SK-N-SH treated with all-trans-retinoic acid at 6 μM for 48 hours (cell line): ENCODE data around the gene ARMCX4.
A peak's percentile ranks its signal among the peaks of the same experiment; 100 is the strongest.

Source experiments
- ATAC-seq: fragments of 200-7000 bp; cut with Tn5 transposase; 3 replicates; pipeline ENCODE4 v1.9.1; 2020; ENCODE audit warnings: mild to moderate bottlenecking, moderate library complexity
- ARNTL ChIP-seq: fragments of 450-650 bp; formaldehyde crosslinking; IDR thresholded peaks from 2 replicates; pipeline ENCODE4 v1.5.0; 2020; ENCODE audit warnings: low read depth, mild to moderate bottlenecking, moderate library complexity, borderline replicate concordance
- BACH2 ChIP-seq: fragments of 250-450 bp; sonication (Bioruptor Pico); IDR thresholded peaks from 2 replicates; pipeline ENCODE4 v1.9.0; 2021; ENCODE audit warnings: mild to moderate bottlenecking, borderline replicate concordance
- CSDC2 ChIP-seq: fragments of 250-450 bp; sonication (Bioruptor Pico); IDR thresholded peaks from 2 replicates; pipeline ENCODE4 v1.5.0; 2020; ENCODE audit warnings: mild to moderate bottlenecking, moderate library complexity
- ESRRG ChIP-seq: fragments of 250-450 bp; sonication (Bioruptor Pico); IDR thresholded peaks from 2 replicates; pipeline ENCODE4 v1.6.1; 2021; ENCODE audit warnings: mild to moderate bottlenecking
- GLIS3 ChIP-seq: fragments of 250-450 bp; sonication (Bioruptor Pico); IDR thresholded peaks from 2 replicates; pipeline ENCODE4 v1.5.0; 2020; ENCODE audit warnings: mild to moderate bottlenecking, moderate library complexity
- ISL1 ChIP-seq: fragments of 250-450 bp; sonication (Bioruptor Pico); IDR thresholded peaks from 2 replicates; pipeline ENCODE4 v2.1.2; 2022; ENCODE audit warnings: mild to moderate bottlenecking, moderate library complexity
- OSR1 ChIP-seq: fragments of 250-450 bp; sonication (Bioruptor Pico); IDR thresholded peaks from 2 replicates; pipeline ENCODE4 v1.8.0; 2022; ENCODE audit warnings: moderate library complexity, mild to moderate bottlenecking, inconsistent platforms
- PPARA ChIP-seq: fragments of 250-450 bp; sonication (Bioruptor Pico); IDR thresholded peaks from 2 replicates; pipeline ENCODE4 v1.5.0; 2020; ENCODE audit warnings: mild to moderate bottlenecking, borderline replicate concordance
- RARB ChIP-seq: fragments of 250-450 bp; sonication (Bioruptor Pico); IDR thresholded peaks from 2 replicates; pipeline ENCODE4 v1.8.0; 2021; ENCODE audit warnings: mild to moderate bottlenecking, moderate library complexity
- SNAI2 ChIP-seq: fragments of 250-450 bp; sonication (Bioruptor Pico); IDR thresholded peaks from 2 replicates; pipeline ENCODE4 v1.5.0; 2020; ENCODE audit warnings: mild to moderate bottlenecking, moderate library complexity
- TCF4 ChIP-seq: fragments of 250-450 bp; sonication (Bioruptor Pico); IDR thresholded peaks from 2 replicates; pipeline ENCODE4 v1.8.0; 2021; ENCODE audit warnings: mild to moderate bottlenecking, moderate library complexity, borderline replicate concordance
- TOX ChIP-seq: fragments of 250-450 bp; sonication (Bioruptor Pico); IDR thresholded peaks from 2 replicates; pipeline ENCODE4 v1.8.0; 2021; ENCODE audit warnings: mild to moderate bottlenecking, moderate library complexity, borderline replicate concordance
- ZC3H10 ChIP-seq: fragments of 250-450 bp; sonication (Bioruptor Pico); IDR thresholded peaks from 2 replicates; pipeline ENCODE4 v1.5.1; 2021; ENCODE audit warnings: mild to moderate bottlenecking, moderate library complexity
- ZFP3 ChIP-seq: fragments of 250-450 bp; sonication (Bioruptor Pico); IDR thresholded peaks from 2 replicates; pipeline ENCODE4 v1.5.0; 2020; ENCODE audit warnings: mild to moderate bottlenecking, moderate library complexity
- ZFP30 ChIP-seq: fragments of 450-650 bp; formaldehyde crosslinking; IDR thresholded peaks from 2 replicates; pipeline ENCODE4 v1.5.0; 2022; ENCODE audit warnings: mild to moderate bottlenecking, moderate library complexity
- ZNF70 ChIP-seq: fragments of 450-650 bp; formaldehyde crosslinking; IDR thresholded peaks from 2 replicates; pipeline ENCODE4 v1.5.0; 2020; ENCODE audit warnings: mild to moderate bottlenecking, moderate library complexity
- ZNF8 ChIP-seq: fragments of 450-650 bp; formaldehyde crosslinking; IDR thresholded peaks from 2 replicates; pipeline ENCODE4 v1.5.0; 2020; ENCODE audit warnings: mild to moderate bottlenecking, moderate library complexity
- TF ChIP-seq, protein P1 (sequence below): fragments of 250-450 bp; sonication (Bioruptor Pico); IDR thresholded peaks from 2 replicates; pipeline ENCODE4 v1.5.1; 2021; ENCODE audit warnings: mild to moderate bottlenecking, moderate library complexity
- TF ChIP-seq, protein P2 (sequence below): fragments of 250-450 bp; sonication (Bioruptor Pico); IDR thresholded peaks from 2 replicates; pipeline ENCODE4 v1.5.1; 2020; ENCODE audit warnings: low read depth, mild to moderate bottlenecking, moderate library complexity
- TF ChIP-seq, protein P3 (sequence below): fragments of 250-450 bp; sonication (Bioruptor Pico); IDR thresholded peaks from 2 replicates; pipeline ENCODE4 v1.8.0; 2021; ENCODE audit warnings: low read depth, mild to moderate bottlenecking, moderate library complexity, borderline replicate concordance
- TF ChIP-seq, protein P4 (sequence below): fragments of 250-450 bp; sonication (Bioruptor Pico); IDR thresholded peaks from 2 replicates; pipeline ENCODE4 v1.8.0; 2020; ENCODE audit warnings: mild to moderate bottlenecking, moderate library complexity, borderline replicate concordance
- TF ChIP-seq, protein P5 (sequence below): fragments of 250-450 bp; sonication (Bioruptor Pico); IDR thresholded peaks from 2 replicates; pipeline ENCODE4 v1.5.0; 2020; ENCODE audit warnings: mild to moderate bottlenecking, moderate library complexity

Gene ARMCX4

DNA sequence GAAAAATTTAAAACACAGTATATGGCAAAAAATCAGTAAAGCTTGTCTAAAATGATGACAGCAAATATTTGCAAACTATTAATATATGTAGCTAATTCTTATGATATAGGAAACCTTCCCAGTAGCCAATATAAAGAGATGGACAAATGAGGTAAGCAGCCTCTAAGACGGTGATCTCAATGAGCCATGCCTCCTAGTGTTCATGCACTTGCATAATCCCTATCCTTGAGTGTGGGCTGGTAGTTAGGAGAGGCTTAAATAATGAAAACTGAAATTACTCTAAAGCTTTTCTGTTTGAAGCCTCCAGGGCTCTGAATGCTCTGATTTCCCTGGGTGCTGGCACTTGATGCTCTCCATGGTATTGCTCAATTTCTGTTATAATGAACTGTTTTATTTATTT, 24.6 kb upstream of the ARMCX4 start:
- TF ChIP-seq ZNF70 (CRISPR knock-in tag) (no peak), RARB (CRISPR knock-in tag) (no peak), ISL1 (CRISPR knock-in tag) (no peak), BACH2 (CRISPR knock-in tag) (no peak), OSR1 (CRISPR knock-in tag) (no peak), CSDC2 (no peak), TCF4 (no peak)
- TF ChIP-seq, all 23 proteins: peak for 0
- ATAC-seq, result peak; percentile 49; the same call in 1 of the 3 replicates

DNA sequence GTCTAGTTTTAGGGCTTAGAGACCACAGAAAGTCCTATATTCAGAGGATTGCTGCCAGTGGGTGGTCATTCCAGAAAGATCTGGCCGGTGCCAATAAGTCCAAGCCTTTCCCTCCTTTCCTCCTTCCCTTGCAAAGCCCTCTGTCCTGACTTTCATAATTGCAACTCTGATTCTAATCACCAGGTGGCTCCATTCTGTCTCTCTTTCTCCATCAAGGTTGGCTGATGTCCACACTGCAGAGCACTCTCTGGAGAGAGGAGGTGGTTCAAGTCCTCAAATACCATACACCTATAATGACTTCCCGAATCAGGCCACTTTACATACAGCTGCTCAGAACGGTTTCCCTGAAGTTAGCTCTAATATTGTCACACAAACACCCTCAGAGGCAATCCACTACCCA, 22.4 kb upstream of the ARMCX4 start:
- ATAC-seq, result peak; percentile 90
- TF ChIP-seq ZNF8 (CRISPR knock-in tag) (no peak), TOX (CRISPR knock-in tag) (no peak)
- TF ChIP-seq, all 23 proteins: peak for 0

DNA sequence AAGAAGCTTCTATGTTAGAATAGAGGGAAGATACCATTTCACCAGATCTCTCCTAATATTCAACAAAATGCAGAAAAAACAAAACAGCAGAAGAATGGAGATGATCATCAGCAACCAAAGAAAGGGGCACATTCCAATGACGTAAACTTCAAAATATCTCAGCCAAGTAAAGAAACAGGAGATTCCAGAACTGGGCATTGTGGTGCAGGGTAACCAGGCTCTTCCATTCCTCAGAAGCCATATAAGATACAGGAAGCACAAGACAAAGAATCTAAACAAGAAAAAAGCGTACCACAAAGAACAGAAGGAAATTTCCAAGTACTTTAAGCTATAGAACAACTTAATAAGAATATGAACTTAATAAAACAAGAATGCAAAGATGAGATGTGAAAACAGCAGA, 6.9 kb upstream of the ARMCX4 start:
- TF ChIP-seq CSDC2 (no peak), SNAI2 (CRISPR knock-in tag) (no peak), PPARA (CRISPR knock-in tag) (no peak), ZC3H10 (CRISPR knock-in tag) (no peak), GLIS3 (CRISPR knock-in tag) (no peak), TCF4 (no peak), ZNF70 (CRISPR knock-in tag) (no peak), TOX (CRISPR knock-in tag) (no peak), ZFP3 (CRISPR knock-in tag) (no peak), ZFP30 (CRISPR knock-in tag) (no peak), ZNF8 (CRISPR knock-in tag) (no peak), OSR1 (CRISPR knock-in tag) (no peak), ESRRG (CRISPR knock-in tag) (no peak), ISL1 (CRISPR knock-in tag) (no peak)
- TF ChIP-seq, protein P1, sequence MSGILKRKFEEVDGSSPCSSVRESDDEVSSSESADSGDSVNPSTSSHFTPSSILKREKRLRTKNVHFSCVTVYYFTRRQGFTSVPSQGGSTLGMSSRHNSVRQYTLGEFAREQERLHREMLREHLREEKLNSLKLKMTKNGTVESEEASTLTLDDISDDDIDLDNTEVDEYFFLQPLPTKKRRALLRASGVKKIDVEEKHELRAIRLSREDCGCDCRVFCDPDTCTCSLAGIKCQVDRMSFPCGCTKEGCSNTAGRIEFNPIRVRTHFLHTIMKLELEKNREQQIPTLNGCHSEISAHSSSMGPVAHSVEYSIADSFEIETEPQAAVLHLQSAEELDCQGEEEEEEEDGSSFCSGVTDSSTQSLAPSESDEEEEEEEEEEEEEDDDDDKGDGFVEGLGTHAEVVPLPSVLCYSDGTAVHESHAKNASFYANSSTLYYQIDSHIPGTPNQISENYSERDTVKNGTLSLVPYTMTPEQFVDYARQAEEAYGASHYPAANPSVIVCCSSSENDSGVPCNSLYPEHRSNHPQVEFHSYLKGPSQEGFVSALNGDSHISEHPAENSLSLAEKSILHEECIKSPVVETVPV (CRISPR knock-in tag), result no peak
- TF ChIP-seq, protein P2, sequence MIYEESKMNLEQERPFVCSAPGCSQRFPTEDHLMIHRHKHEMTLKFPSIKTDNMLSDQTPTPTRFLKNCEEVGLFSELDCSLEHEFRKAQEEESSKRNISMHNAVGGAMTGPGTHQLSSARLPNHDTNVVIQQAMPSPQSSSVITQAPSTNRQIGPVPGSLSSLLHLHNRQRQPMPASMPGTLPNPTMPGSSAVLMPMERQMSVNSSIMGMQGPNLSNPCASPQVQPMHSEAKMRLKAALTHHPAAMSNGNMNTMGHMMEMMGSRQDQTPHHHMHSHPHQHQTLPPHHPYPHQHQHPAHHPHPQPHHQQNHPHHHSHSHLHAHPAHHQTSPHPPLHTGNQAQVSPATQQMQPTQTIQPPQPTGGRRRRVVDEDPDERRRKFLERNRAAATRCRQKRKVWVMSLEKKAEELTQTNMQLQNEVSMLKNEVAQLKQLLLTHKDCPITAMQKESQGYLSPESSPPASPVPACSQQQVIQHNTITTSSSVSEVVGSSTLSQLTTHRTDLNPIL (CRISPR knock-in tag), result no peak
- TF ChIP-seq, protein P3, sequence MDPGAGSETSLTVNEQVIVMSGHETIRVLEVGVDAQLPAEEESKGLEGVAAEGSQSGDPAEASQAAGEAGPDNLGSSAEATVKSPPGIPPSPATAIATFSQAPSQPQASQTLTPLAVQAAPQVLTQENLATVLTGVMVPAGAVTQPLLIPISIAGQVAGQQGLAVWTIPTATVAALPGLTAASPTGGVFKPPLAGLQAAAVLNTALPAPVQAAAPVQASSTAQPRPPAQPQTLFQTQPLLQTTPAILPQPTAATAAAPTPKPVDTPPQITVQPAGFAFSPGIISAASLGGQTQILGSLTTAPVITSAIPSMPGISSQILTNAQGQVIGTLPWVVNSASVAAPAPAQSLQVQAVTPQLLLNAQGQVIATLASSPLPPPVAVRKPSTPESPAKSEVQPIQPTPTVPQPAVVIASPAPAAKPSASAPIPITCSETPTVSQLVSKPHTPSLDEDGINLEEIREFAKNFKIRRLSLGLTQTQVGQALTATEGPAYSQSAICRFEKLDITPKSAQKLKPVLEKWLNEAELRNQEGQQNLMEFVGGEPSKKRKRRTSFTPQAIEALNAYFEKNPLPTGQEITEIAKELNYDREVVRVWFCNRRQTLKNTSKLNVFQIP (CRISPR knock-in tag), result no peak
- no peak for ATAC-seq

DNA sequence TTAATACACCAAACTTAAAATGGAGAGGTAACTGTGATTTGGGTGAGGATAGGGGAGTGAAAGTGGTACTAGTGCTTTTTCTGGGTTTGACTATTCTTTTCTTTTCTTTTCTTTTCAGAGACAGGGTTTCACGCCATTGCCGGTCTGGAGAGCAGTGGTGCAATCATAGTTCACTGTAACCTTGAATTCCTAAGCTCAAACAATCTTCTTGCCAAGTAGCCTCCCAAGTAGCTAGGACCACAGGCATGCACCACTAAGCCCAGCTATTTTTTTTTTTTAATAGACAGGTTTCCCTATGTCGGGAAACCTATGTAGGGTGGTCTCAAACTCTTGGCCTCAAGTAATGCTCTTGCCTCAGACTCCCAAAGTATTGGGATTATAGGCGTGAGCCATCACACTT, 3.0 kb upstream of the ARMCX4 start:
- TF ChIP-seq, protein P3 (CRISPR knock-in tag), result no peak
- TF ChIP-seq ZFP3 (CRISPR knock-in tag), result no peak
- no peak for TF ChIP-seq ISL1 (CRISPR knock-in tag)
- no peak for TF ChIP-seq RARB (CRISPR knock-in tag)
- TF ChIP-seq, protein P4, sequence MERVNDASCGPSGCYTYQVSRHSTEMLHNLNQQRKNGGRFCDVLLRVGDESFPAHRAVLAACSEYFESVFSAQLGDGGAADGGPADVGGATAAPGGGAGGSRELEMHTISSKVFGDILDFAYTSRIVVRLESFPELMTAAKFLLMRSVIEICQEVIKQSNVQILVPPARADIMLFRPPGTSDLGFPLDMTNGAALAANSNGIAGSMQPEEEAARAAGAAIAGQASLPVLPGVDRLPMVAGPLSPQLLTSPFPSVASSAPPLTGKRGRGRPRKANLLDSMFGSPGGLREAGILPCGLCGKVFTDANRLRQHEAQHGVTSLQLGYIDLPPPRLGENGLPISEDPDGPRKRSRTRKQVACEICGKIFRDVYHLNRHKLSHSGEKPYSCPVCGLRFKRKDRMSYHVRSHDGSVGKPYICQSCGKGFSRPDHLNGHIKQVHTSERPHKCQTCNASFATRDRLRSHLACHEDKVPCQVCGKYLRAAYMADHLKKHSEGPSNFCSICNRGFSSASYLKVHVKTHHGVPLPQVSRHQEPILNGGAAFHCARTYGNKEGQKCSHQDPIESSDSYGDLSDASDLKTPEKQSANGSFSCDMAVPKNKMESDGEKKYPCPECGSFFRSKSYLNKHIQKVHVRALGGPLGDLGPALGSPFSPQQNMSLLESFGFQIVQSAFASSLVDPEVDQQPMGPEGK, result no peak
- no peak for TF ChIP-seq ZFP30 (CRISPR knock-in tag)
- TF ChIP-seq GLIS3 (CRISPR knock-in tag), result no peak
- TF ChIP-seq, protein P5, sequence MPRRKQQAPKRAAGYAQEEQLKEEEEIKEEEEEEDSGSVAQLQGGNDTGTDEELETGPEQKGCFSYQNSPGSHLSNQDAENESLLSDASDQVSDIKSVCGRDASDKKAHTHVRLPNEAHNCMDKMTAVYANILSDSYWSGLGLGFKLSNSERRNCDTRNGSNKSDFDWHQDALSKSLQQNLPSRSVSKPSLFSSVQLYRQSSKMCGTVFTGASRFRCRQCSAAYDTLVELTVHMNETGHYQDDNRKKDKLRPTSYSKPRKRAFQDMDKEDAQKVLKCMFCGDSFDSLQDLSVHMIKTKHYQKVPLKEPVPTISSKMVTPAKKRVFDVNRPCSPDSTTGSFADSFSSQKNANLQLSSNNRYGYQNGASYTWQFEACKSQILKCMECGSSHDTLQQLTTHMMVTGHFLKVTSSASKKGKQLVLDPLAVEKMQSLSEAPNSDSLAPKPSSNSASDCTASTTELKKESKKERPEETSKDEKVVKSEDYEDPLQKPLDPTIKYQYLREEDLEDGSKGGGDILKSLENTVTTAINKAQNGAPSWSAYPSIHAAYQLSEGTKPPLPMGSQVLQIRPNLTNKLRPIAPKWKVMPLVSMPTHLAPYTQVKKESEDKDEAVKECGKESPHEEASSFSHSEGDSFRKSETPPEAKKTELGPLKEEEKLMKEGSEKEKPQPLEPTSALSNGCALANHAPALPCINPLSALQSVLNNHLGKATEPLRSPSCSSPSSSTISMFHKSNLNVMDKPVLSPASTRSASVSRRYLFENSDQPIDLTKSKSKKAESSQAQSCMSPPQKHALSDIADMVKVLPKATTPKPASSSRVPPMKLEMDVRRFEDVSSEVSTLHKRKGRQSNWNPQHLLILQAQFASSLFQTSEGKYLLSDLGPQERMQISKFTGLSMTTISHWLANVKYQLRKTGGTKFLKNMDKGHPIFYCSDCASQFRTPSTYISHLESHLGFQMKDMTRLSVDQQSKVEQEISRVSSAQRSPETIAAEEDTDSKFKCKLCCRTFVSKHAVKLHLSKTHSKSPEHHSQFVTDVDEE (CRISPR knock-in tag), result no peak
- TF ChIP-seq, protein P2 (CRISPR knock-in tag), result no peak
- no peak for TF ChIP-seq TCF4
- no peak for TF ChIP-seq BACH2 (CRISPR knock-in tag)
- TF ChIP-seq ESRRG (CRISPR knock-in tag), result no peak
- no peak for TF ChIP-seq ARNTL (CRISPR knock-in tag)
- no peak for TF ChIP-seq ZC3H10 (CRISPR knock-in tag)
- no peak for TF ChIP-seq OSR1 (CRISPR knock-in tag)
- ATAC-seq, result no peak
